ENCODE measurements around the gene FOXP1. TPM values are rescaled to one million over a fixed set of nuclear protein-coding genes. Genes with fewer than 3 reads are reported as not detected.
A peak's percentile ranks its signal among the peaks of the same experiment; 100 is the strongest.

The FOXP1 gene
- total RNA-seq, 1 donor from 2014 or later: 107 TPM

DNA sequence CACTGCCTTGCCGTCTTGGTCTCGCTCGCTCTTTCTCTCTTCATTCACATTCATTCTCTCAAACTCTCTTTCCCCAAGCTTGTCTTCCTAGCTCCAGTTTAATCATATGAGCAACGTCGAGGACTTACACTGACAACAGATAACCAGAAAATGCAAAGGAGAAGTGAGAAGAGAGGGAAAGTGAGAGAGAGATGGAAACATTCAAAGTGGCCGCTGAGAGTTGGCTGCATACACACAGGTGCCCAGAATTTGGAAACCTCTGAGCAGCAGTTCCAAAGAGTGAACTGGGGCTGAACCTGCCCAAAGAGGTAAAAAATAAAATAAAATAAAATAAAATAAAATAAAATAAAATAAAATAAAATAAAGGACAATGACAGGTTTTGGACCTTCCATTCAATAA, 583.0 kb downstream of the FOXP1 start:
- no peak overlapping the region for H3K4me2 ChIP-seq (ENCODE audit: low read length)
- H3K36me3 Mint-ChIP-seq (ENCODE audit: low read depth, unreplicated experiment): peaks cover 11% of the 10 kb centered on the region
- H3K36me3 ChIP-seq (ENCODE audit: insufficient read depth, low read length): peaks cover 36% of the 10 kb centered on the region
- peaks cover 72% of the 10 kb centered on the region for H3K79me2 ChIP-seq (ENCODE audit: insufficient read depth, low read length)
- no peak overlapping the region for H3K4me3 ChIP-seq (ENCODE audit: insufficient read depth, low read depth, low read length)
- H3K9ac ChIP-seq (ENCODE audit: low read length): no peak overlapping the region
- no peaks in the 10 kb centered on the region for H3K9me3 ChIP-seq (ENCODE audit: insufficient read depth, low read depth, low read length)
- peaks cover 21% of the 10 kb centered on the region for H3K4me1 Mint-ChIP-seq (ENCODE audit: low read depth, unreplicated experiment)
- no peaks in the 10 kb centered on the region for H3K27me3 ChIP-seq (ENCODE audit: insufficient read depth, low read length)
- H3K27ac Mint-ChIP-seq (ENCODE audit: unreplicated experiment): no peak overlapping the region
- no peak overlapping the region for H3K27ac ChIP-seq (ENCODE audit: low read depth, low read length)
- no peak for TF ChIP-seq EZH2 (IDR thresholded peaks at IDR 0.05; ENCODE audit: insufficient read depth, low read length)
- TF ChIP-seq, protein P1, sequence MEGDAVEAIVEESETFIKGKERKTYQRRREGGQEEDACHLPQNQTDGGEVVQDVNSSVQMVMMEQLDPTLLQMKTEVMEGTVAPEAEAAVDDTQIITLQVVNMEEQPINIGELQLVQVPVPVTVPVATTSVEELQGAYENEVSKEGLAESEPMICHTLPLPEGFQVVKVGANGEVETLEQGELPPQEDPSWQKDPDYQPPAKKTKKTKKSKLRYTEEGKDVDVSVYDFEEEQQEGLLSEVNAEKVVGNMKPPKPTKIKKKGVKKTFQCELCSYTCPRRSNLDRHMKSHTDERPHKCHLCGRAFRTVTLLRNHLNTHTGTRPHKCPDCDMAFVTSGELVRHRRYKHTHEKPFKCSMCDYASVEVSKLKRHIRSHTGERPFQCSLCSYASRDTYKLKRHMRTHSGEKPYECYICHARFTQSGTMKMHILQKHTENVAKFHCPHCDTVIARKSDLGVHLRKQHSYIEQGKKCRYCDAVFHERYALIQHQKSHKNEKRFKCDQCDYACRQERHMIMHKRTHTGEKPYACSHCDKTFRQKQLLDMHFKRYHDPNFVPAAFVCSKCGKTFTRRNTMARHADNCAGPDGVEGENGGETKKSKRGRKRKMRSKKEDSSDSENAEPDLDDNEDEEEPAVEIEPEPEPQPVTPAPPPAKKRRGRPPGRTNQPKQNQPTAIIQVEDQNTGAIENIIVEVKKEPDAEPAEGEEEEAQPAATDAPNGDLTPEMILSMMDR (IDR thresholded peaks at IDR 0.05; ENCODE audit: insufficient read depth, low read depth, low read length): no peak
- H2AFZ ChIP-seq (ENCODE audit: low read depth, low read length): no peak overlapping the region
- peaks cover 20% of the 10 kb centered on the region for H3K4me1 ChIP-seq (ENCODE audit: insufficient read depth, low read length)
- no peak overlapping the region for H3K4me3 Mint-ChIP-seq (ENCODE audit: unreplicated experiment)
- peaks cover 20% of the 10 kb centered on the region for H4K20me1 ChIP-seq (ENCODE audit: insufficient read depth, low read length)
- no peaks in the 10 kb centered on the region for H3K9me3 Mint-ChIP-seq (ENCODE audit: unreplicated experiment)
- DNase-seq (ENCODE audit: low read depth) (no peak), FAIRE-seq (no peak)
- no peaks in the 10 kb centered on the region for H3K27me3 Mint-ChIP-seq (ENCODE audit: low read depth, unreplicated experiment)

DNA sequence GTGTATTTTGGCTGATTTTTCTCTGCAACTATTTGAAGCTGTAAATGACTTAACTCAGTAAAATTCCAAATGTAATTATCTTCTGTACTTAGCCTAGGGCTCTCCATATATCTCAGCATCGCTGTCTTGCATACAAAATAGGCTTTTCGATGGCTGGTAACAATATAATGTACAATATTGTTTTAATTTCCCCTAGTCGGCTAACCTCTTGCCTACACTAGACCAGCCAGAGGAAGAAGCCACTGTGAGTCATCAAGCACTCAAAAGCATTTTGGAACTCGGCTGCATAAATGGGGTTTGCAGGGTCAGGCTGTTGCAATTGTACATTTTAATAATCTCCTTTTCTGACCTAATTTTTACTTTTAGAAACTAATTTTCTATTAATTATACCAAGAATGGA, 583.8 kb downstream of the FOXP1 start:
- Mint-ChIP-seq H3K9me3 (ENCODE audit: unreplicated experiment) (no peaks in the 10 kb centered on the region), H3K4me1 (ENCODE audit: low read depth, unreplicated experiment) (peaks cover 26% of the 10 kb centered on the region), H3K4me3 (ENCODE audit: unreplicated experiment) (no peak overlapping the region), H3K36me3 (ENCODE audit: low read depth, unreplicated experiment) (peaks cover 14% of the 10 kb centered on the region), H3K27ac (ENCODE audit: unreplicated experiment) (peak overlapping the region; percentile 14), H3K27me3 (ENCODE audit: low read depth, unreplicated experiment) (no peaks in the 10 kb centered on the region)
- TF ChIP-seq EZH2 (IDR thresholded peaks at IDR 0.05; ENCODE audit: insufficient read depth, low read length): no peak
- TF ChIP-seq, protein P1 (IDR thresholded peaks at IDR 0.05; ENCODE audit: insufficient read depth, low read depth, low read length): no peak
- Histone ChIP-seq H3K4me3 (ENCODE audit: insufficient read depth, low read depth, low read length) (no peak overlapping the region), H4K20me1 (ENCODE audit: insufficient read depth, low read length) (peaks cover 20% of the 10 kb centered on the region), H2AFZ (ENCODE audit: low read depth, low read length) (no peak overlapping the region), H3K36me3 (ENCODE audit: insufficient read depth, low read length) (peaks cover 41% of the 10 kb centered on the region), H3K9ac (ENCODE audit: low read length) (no peak overlapping the region), H3K27me3 (ENCODE audit: insufficient read depth, low read length) (no peaks in the 10 kb centered on the region), H3K4me2 (ENCODE audit: low read length) (peak overlapping the region; percentile 50), H3K79me2 (ENCODE audit: insufficient read depth, low read length) (peaks cover 70% of the 10 kb centered on the region), H3K4me1 (ENCODE audit: insufficient read depth, low read length) (peaks cover 19% of the 10 kb centered on the region), H3K9me3 (ENCODE audit: insufficient read depth, low read depth, low read length) (no peaks in the 10 kb centered on the region), H3K27ac (ENCODE audit: low read depth, low read length) (no peak overlapping the region)
- no peak for FAIRE-seq
- DNase-seq (ENCODE audit: low read depth): peak; percentile 76

DNA sequence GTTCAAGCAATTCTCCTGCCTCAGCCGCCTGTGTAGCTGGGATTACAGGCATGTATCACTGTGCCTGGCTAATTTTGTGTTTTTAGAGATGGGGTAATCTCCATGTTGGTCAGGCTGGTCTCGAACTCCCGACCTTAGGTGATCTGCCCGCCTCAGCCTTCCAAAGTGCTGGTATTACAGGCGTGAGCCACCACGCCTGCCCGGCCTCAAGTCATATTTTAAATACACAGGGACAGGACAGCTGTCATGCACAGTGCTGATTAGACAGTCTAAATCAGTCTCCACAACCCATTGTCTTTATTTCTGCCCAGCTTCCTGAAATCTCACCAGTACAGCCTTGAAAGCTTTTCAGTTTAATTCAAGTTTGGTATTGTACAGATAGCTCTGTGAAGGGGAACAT, 587.4 kb downstream of the FOXP1 start:
- Histone ChIP-seq H3K4me3 (ENCODE audit: insufficient read depth, low read depth, low read length) (no peak overlapping the region), H4K20me1 (ENCODE audit: insufficient read depth, low read length) (peaks cover 4% of the 10 kb centered on the region), H3K27ac (ENCODE audit: low read depth, low read length) (no peak overlapping the region), H3K4me1 (ENCODE audit: insufficient read depth, low read length) (peaks cover 23% of the 10 kb centered on the region), H3K9me3 (ENCODE audit: insufficient read depth, low read depth, low read length) (no peaks in the 10 kb centered on the region), H3K4me2 (ENCODE audit: low read length) (no peak overlapping the region), H3K27me3 (ENCODE audit: insufficient read depth, low read length) (no peaks in the 10 kb centered on the region), H2AFZ (ENCODE audit: low read depth, low read length) (no peak overlapping the region), H3K79me2 (ENCODE audit: insufficient read depth, low read length) (peaks cover 60% of the 10 kb centered on the region), H3K9ac (ENCODE audit: low read length) (no peak overlapping the region), H3K36me3 (ENCODE audit: insufficient read depth, low read length) (peaks cover 39% of the 10 kb centered on the region)
- no peaks in the 10 kb centered on the region for H3K27me3 Mint-ChIP-seq (ENCODE audit: low read depth, unreplicated experiment)
- H3K36me3 Mint-ChIP-seq (ENCODE audit: low read depth, unreplicated experiment): peaks cover 21% of the 10 kb centered on the region
- FAIRE-seq: no peak
- no peak overlapping the region for H3K4me3 Mint-ChIP-seq (ENCODE audit: unreplicated experiment)
- H3K9me3 Mint-ChIP-seq (ENCODE audit: unreplicated experiment): no peaks in the 10 kb centered on the region
- peaks cover 43% of the 10 kb centered on the region for H3K4me1 Mint-ChIP-seq (ENCODE audit: low read depth, unreplicated experiment)
- no peak for TF ChIP-seq EZH2 (IDR thresholded peaks at IDR 0.05; ENCODE audit: insufficient read depth, low read length)
- TF ChIP-seq, protein P1 (IDR thresholded peaks at IDR 0.05; ENCODE audit: insufficient read depth, low read depth, low read length): no peak
- no peak overlapping the region for H3K27ac Mint-ChIP-seq (ENCODE audit: unreplicated experiment)
- DNase-seq (ENCODE audit: low read depth): no peak

All from astrocyte (in vitro differentiated cells and primary cell).